GM21529 (cell line): ENCODE results near the gene TCF12.

ENCODE experiments used
- ATAC-seq: cut with Tn5 transposase; IDR thresholded peaks from one replicate; pipeline ENCODE4 v1.9.1; 2021; ENCODE audit not compliant: unreplicated experiment

TCF12 gene

DNA sequence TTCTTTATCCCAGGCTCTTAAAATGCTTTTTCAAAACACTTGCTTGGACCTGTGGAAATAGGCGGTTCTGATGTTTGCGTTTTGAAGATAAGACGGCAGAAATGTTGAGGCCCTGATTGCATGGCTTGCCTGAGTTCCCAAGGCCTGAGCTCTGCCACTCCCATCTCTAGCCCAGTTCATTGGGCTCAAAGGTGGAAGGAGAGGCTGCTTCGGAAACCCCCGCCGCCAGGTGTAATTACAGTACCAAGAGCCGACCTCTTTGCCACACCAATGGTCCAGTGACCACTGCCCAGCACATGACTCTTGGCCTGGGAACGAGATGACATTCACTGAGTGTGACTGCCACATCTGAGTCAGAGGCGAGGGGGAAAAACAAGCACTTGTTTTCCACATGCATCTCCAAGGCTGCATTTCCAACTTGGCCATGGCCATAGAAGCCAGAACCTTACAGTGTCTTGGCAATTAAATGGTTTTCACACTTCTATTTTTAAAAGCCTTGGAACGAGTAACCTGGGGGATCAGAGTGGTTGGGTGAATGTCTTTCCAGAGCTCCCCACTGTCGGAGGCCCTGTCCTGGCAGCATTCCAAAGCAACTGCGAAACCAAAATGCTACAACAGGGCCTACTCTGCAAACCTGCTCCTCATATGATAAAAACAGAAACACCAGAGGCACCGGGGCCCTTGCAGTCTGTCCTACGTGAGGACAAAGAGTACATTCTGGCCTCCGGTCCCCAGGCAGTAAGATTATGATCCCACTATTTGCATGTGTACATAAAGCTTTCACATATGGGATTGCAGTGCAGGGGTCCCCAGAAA lies 394.1 kb downstream of the TCF12 start:
- ATAC-seq = no peak

DNA sequence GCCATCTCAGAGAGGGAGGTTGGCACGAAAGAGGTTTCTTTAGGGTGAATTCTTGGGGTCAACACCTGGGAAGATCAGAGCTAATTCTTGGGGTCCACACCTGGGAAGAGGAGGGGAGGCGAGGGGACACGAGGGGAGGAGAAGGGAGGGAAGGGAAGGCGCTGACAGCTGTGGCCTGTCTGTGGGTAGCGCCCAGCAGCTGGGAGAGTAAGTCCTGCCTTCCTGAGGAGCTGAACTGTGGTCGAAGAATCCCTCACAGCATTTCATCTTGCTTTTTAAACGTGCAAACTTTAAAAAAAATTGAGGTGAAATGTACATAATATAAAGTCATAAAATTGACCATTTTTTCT lies 394.7 kb downstream of the TCF12 start:
- no peak for ATAC-seq

DNA sequence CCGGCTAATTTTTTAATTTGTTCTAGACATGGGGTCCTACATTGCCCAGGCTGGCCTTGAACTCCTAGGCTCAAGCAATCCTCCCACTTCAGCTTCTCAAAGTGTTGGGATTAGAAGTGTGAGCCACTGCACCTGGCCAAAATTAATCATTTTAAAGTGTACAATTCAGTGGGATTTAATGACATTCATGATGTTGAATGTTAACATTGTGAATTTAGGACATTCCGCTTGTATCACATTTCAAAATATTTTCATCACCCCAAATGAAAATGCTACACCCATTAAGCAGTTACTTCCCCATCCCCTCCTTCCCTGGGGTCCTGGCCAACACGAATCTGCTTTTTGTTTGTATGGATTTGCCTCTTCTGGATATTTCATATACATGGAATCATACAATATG lies 395.8 kb downstream of the TCF12 start:
- ATAC-seq = no peak

DNA sequence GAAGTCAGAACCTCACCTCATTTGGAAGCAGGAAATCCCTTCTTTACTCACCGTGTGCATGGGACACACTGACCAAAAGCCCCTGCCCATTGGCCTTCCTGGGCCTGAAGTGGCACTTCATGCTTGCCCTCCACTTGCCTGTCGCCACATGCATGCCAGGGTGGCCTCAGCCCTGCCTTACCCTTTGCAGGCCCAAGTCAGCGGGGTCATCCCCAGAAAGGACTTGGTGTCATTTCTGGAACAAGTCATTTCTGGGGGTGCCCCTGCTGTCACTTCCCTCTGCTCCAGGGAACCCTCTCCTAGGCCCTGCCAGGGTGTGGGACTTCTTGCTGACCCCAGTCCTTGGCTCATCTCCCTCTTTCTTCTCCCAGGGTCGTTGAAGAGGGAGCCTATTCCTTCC lies 398.0 kb downstream of the TCF12 start:
- no peak for ATAC-seq

DNA sequence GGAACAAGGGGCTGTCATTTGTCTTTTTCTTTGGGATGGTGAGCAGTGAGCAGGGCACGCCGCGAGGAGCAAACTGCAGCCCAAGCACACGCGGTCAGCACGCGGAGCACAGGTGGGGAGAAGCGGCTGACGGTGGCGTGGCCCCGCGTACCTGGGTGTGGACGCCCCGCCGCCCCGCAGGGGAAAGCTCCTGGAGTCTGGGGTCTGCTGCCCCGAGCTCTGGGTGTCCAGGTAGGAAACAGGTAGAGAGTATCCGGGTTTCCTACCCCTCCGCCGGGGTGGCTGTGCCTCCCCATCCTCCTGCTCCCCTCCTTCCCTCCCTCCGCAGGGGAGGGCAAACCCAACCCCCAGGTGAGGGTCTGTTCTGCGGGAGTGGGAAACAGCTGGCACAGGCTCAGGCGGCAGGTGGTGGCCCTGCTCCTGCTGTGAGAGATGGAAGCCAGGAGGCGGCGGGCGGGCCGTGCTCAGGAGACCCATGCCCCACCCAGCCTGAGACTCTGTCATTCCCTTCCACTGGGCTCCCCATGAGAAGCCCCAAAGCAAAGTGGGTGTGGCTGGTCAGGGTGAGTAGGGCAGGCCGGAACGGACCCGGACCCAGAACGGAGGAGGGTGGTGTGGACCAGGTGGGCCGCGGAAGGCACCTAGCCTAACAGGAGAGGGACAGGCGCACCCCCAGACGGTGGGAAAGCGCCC lies 400.9 kb downstream of the TCF12 start:
- ATAC-seq = no peak

DNA sequence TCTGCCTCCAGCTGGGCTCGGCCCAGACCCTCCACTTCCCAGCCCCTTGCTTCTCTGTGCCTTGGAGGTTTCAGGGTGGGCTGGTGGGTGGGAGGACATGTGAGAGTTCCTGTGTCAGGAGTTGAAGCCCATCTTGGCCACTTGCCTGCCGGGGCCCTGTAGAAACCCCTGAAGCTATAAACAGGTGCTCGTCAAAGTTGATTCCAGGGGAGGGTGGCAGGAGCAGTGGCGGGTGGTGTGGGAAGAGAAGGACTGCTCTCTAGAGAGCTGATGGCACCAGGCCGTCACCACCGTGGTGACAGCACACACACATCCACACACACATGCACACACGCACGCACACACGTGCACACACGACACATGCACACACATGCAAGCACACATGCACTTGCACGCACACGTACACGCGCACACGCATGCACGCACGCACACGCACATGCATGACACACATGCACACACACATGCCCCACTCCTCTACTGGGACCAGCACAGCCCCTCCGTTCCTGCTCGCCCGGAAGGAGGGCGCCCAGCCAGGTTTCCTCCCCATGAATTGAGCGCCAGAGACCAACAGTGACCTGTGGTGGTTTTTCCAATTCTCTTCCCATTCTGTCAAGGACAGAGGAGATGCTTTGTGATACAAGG lies 401.6 kb downstream of the TCF12 start:
- no peak for ATAC-seq

DNA sequence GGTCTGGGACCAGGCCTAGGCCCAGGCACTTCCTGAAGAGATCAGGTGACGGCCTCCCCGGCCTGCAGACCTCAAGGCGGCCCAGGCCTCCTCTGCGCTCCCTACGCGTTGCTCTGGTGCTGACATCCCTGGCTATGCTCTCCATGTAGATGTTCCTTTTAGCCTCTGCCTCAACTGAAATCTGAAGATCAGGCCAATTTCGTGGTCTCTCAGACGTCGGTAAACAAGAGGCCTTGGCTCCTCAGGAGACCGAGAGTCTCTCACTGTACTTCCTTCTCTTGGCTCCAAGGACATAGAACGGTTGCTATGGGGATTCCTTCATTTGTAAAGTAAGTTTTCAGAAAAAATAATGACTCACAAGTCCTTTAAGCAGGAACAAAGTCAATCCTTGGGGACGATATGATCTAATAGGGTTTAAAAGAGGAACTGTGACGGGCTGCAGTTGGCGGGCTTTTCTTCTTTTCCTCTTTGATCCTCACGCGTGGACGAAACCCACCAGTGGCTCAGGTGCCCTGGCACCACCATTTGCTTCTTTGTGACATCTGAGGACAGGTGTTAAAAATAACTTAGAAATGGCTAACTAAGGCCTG lies 402.3 kb downstream of the TCF12 start:
- no peak for ATAC-seq

DNA sequence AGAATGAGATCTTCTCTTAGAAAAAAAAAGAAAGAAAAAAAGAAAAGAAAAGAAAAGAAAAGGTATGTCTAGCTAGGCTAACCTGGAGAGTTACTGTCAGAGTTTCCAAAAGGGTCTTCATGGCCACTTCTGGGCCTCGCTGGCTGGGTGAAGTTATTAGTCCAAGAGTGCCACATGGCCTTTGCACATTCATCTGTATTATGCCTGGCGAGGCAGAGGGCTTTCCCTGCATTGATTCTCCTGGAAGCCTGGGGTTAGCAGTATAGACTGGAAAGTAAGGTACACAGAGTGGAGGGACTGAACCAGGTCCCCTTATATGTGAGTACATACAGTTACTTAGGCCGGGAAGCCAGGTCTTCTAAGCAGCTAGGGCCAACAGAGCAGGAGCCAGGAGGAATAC lies 403.0 kb downstream of the TCF12 start:
- ATAC-seq = no peak

DNA sequence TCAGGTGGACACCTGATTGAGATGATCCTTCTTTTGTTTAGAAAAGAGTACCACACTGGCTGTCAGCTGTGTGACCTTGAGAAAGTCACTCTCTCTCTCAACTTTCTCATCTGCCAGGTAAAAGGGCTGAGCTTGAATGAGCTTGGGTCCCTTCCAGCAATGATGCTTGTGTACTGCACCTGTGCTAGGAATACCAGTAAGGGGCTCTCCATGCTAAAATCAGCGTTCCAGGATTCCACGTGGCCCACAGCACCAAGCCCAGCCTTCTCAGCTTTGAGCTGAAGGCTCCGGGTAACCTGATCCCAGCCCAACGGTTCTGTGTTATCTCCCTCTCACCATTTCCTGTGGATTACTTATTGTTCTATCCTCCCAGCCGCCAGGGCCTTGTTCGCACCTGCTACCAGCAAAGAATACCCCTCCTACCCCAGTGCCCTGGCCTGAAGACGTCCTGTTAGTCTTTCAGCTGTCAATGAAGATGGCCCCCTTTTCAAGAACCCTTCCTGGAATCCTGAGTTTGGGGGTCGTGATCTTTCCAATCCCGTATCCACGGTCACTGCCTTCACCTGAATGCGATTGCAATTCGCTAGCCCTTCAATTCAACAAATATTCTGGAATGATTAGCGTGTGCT lies 403.6 kb downstream of the TCF12 start:
- ATAC-seq = no peak

DNA sequence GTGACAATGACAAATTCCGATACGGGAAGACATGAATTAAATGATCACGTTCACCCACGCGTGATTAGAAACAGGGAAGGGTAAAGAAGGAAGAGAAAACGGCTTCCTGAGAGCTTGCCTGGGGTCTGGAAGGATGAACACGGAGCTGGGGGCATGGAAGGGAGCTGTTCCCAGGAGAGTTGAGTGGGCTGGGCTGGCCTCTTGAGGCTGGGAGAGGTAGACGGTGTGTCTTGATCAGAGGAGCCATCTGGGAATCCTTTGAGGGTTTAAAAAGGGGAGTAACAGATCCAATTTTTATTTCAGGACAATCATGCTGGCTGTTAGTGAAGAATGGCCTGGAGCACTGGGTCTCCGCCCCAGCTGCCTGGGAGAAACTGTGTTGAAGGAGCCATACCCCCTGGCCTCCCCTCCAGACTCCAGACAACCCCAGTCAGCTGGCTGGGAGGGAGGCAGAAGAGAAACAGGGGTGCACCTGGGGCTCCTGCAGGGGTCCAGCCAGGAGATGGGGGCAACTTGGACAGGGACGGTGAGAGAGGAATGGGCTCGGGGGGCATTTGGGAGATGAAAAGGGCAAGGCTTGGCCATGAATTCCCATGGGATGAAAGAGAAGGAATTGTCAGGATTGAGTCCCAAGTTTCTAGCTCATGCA lies 404.3 kb downstream of the TCF12 start:
- ATAC-seq = no peak

DNA sequence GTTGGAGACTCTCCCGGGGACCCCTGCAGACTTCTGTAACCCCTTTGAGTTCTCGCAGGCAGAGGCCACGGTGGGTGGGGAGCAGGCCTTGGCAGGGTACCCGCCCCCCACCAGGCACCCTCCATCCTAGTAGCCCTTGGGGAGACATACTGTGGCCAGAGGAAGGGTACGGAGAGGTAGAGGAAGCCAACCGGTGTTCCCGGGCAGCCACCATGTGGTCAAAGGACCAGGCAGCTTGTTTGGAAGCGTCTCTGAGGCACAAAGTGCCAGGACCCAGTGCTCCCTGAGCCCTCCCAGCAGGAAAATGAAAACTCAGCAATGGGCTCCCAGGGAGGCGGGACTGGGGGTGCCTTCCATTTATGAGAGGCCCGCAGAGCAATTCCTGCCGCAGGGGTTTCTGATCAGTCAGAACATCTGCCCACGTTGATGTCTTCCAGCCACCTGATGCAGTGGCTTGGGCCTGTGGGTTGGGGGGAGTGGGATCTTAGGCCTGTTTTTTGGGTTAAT lies 404.9 kb downstream of the TCF12 start:
- ATAC-seq = no peak

DNA sequence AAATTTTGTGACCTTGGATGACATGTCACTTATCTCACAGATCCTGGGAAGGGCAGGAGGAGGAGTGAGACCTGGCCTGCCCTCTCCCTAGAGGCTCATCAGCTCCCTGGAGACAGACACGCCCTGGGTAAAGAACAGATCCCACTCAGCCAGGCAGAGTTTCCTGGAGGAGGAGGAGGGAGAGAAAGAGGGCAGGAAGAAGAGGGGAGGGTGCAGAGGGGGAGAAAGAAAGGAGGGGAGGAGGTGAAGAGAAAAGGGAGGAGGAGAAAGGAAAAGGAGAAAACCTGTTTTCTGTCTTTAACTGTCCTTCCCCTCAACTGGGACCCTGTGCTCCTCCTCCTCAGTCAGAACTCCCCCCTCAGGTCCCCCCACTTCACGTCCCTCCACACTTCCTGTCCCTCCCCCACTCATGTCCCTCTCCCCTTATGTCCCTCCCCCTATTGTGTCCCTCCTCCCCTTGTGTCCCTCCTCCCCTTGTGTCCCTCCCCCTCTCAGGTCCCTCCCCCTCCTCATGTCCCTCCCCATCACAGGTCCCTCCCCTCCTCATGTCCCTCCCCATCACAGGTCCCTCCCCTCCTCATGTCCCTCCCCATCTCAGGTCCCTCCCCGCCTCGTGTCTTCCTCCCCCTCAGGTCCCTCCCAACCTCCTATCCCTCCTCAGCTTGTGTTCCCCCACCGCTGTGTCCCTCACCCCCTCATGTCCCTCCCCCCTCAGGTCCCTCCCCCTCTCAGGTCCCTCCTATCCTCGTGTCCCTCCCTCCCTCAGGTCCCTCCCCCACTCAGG lies 405.6 kb downstream of the TCF12 start:
- no peak for ATAC-seq

DNA sequence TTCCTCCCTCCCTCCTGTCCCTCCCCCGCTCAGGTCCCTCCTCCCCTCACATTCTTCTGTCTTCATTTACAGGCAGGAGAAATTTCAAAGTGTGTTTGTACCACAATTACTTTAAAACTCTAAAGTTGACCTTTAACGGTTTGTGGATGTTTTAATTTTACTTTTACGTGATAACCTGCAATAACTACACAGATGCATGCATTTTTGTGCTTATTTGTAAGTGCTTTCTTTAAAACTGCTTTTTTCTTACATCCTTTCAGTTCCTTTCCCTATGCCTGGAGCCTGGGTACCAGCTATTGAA lies 406.1 kb downstream of the TCF12 start:
- no peak for ATAC-seq

DNA sequence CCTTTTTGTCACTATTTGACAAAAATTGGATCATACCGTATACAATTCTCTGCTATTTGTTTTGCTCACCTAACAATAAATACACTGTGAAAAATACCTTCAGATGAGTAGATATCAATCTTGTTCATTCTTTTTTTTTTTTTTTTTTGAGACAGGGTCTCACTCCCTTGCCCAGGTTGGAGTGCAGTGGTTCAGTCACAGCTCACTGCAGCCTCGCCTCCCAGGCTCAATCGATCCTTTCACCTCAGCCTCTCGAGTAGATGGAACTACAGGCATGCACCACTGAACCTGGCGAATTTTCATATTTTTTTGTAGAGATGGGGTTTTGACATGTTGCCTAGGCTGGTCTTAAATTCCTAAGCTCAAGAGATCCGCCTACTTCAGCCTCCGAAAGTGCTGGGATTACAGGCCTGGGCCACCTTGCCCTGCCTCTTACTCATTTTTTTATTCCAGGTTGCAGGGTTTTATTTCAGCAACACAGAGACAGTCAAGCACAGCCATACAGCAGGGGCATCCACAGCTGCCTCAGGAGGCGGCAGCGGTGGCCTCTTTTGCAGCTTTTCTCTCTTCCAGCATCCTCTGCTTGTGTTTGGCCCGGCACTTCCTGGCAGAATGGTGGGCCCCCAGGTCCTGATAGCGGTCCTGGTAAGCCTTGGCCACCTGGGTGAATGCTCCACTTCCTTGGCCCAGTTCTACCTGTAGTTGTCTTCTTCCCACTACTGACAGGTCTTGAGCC lies 406.7 kb downstream of the TCF12 start:
- ATAC-seq = no peak

DNA sequence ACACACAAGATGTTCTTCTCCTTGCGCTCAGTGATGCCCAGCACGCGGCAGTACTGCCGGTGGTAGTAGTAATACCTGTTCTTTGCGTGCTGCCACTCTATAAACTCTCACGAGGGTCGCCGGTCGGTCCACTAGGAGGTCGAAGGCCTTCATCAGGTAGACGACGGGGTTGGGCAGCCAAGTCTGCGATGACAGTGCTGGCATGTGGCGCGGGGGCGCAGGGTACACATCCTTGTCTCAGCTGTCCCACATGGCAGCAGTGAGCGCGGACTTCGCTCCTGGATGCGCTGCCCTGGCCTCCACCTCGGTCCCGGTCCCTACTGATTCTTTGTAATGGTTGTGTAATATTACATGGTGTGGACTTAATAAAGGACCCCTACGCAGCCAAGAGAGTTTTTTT lies 407.8 kb downstream of the TCF12 start:
- ATAC-seq = no peak

DNA sequence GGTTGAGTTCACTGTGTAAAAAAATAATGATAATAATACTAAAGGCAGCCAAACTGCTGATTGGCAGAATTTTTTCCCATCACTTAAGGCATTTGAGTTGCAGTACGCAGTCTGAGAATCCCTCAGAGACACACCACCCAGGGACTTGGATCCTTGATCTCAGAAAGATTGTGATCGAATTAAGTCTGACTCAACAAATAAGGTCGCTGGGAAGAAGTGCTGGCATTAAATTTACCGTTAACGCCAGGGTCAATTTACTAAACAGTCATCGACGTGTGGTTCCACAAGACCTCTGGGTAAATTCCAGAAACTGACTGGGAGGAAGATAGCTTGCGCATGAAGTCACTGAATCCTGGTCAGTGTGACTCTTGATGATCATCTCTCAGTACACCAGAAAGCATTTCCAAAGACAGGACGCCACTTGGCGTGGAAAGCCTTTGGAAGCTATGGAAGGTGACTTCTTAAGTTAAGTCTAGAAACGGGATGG lies 409.6 kb downstream of the TCF12 start:
- ATAC-seq = no peak

DNA sequence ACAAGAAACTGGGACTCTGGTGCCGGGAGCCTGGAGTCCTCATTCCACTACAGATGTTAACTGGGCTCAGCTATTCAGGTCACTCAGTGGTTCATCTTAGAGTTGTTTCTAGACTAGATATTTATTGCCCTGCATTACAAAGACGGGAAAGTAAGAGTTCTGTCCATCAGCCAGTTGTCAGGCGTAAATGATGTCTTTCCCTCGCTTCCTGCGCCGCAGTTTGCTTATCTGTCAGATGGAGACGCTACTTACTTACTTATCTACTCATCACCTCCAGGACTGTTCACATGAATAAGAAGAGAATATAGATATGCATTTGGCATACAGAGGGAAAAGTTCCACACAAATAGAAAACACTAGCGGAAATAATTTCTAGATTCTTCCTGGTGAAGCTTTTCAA lies 410.0 kb downstream of the TCF12 start:
- no peak for ATAC-seq

DNA sequence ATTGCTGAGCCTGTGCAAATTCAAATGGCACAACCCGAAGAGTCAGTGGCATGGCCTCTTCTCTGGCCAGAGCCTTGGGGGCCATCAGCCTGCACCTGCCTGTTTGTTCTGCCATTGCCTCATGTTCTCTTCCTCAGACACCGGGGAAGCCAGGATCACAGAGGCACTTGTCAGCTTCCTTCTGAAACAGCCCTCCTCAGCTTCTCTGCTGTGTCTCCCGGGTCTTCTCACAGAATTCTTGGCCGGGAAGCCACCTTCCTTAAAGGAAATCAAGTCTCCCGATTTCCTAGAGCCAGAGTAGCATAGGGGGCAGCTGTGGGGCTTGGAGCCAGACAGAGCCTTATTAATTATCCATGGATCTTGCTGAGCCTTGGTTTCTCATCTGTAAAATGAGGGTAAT lies 410.5 kb downstream of the TCF12 start:
- ATAC-seq = no peak
